Breast epithelium (tissue), 4 donors: ENCODE measurements around the gene SCAF8. TPM values are rescaled to one million over a fixed set of nuclear protein-coding genes. Genes with fewer than 3 reads are reported as not detected.

Source experiments
- DNase-seq, 2 donors: peaks; one replicate each; pipeline ENCODE4 v3.0.0-alpha.2; 2019; ENCODE audit warnings: low spot score in 2 of 2
- H3K27ac ChIP-seq, 2 donors: fragments of 200-600 bp; sonication (generic) in 1 of 2; one replicate each; pipeline ENCODE4 v1.5.1; 2016 to 2019; ENCODE audit warnings: mild to moderate bottlenecking in 1 of 2
- H3K27me3 ChIP-seq, 2 donors: fragments of 200-600 bp; sonication (generic) in 1 of 2; one replicate each; pipeline versions ENCODE4 v1.5.1 to v1.6.0; 2017 to 2019; ENCODE audit warnings: control low read depth in 1 of 2, mild to moderate bottlenecking in 1 of 2
- H3K36me3 ChIP-seq: fragments of 200-600 bp; one replicate; pipeline ENCODE4 v1.5.1; 2019
- H3K4me1 ChIP-seq, 2 donors: fragments of 200-600 bp; sonication (generic); one replicate each; pipeline ENCODE4 v1.5.1; 2016 to 2019; ENCODE audit warnings: control low read depth in 1 of 2
- H3K4me3 ChIP-seq, 3 donors: fragments of 200-600 bp; sonication (generic); 1 replicate in 2 of 3; 2 replicates in 1 of 3; pipeline ENCODE4 v1.5.1; 2016 to 2019; ENCODE audit warnings: mild to moderate bottlenecking in 3 of 3, moderate library complexity in 2 of 3
- H3K9me3 ChIP-seq, 2 donors: fragments of 200-600 bp; sonication (generic) in 1 of 2; one replicate each; pipeline ENCODE4 v1.5.1; 2016 to 2019; ENCODE audit warnings: control low read depth in 1 of 2
- POLR2A ChIP-seq: fragments of 450-650 bp; IDR thresholded peaks from one replicate; pipeline ENCODE4 v1.6.1; 2016; ENCODE audit warnings: antibody characterized with exemption, mild to moderate bottlenecking, moderate library complexity
- POLR2AphosphoS5 ChIP-seq, 3 donors: sonication (generic); formaldehyde crosslinking; IDR thresholded peaks; one replicate each; pipeline ENCODE4 v1.6.1; 2017; ENCODE audit warnings: antibody characterized with exemption in 3 of 3
- intact Hi-C: fragments of 100-400 bp; cut with DNase I; formaldehyde crosslinking; loops from one replicate; pipeline ENCODE4 v1.15.1; 2023; ENCODE audit warnings: low total_unique reads
- total RNA-seq, 3 donors: library from RNA; depleted of rRNA; stranded (reverse); fragments of >200 nt; gene quantifications; one replicate each; pipeline ENCODE4 v1.1.0, GENCODE V29; 2016
- TF ChIP-seq, protein P1 (sequence below), 3 donors: fragments of 450-650 bp; IDR thresholded peaks; one replicate each; pipeline ENCODE4 v1.5.1; 2016 to 2017; ENCODE audit warnings: antibody characterized with exemption in 3 of 3, mild to moderate bottlenecking in 3 of 3, moderate library complexity in 3 of 3

SCAF8 gene
- total RNA-seq, 3 donors from 2014 or later = 38.9 to 58.0 (median 41.0) TPM

GRCh38 chr6:154830771-154831170 is 97.6 kb downstream of the SCAF8 start:
- H3K36me3 ChIP-seq = peaks cover 5% of the 10 kb centered on the region
- H3K27me3 ChIP-seq = no peaks in the 10 kb centered on the region
- no peak overlapping the region for H3K27ac ChIP-seq
- intact Hi-C loops = no loop called here
- no peak for DNase-seq
- no peak overlapping the region for H3K4me3 ChIP-seq
- H3K4me1 ChIP-seq = no peaks in the 10 kb centered on the region
- TF ChIP-seq POLR2AphosphoS5 (IDR thresholded peaks at IDR 0.05) = no peak
- TF ChIP-seq, protein P1, sequence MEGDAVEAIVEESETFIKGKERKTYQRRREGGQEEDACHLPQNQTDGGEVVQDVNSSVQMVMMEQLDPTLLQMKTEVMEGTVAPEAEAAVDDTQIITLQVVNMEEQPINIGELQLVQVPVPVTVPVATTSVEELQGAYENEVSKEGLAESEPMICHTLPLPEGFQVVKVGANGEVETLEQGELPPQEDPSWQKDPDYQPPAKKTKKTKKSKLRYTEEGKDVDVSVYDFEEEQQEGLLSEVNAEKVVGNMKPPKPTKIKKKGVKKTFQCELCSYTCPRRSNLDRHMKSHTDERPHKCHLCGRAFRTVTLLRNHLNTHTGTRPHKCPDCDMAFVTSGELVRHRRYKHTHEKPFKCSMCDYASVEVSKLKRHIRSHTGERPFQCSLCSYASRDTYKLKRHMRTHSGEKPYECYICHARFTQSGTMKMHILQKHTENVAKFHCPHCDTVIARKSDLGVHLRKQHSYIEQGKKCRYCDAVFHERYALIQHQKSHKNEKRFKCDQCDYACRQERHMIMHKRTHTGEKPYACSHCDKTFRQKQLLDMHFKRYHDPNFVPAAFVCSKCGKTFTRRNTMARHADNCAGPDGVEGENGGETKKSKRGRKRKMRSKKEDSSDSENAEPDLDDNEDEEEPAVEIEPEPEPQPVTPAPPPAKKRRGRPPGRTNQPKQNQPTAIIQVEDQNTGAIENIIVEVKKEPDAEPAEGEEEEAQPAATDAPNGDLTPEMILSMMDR (IDR thresholded peaks at IDR 0.05) = no peak
- TF ChIP-seq POLR2A = no peak
- H3K9me3 ChIP-seq = no peaks in the 10 kb centered on the region

DNA sequence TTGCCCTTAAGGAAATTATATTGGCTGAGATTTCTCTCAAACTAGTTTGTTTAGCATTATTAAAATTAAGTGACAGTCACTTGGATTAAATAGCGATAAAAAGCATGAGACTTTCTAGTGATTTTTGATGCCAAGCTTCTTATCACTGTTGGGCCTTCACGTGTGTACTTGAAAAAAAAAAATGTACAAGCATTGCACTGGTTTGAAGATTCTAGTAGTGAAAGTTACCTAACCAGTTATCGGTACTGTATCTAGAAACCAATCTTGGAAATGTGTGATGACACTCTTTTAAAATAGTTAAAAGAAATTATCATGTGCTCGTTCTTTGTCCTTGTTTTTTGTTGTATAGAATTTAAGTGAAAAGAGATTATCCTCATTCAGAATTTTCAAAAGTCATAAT is 102.1 kb downstream of the SCAF8 start:
- TF ChIP-seq, protein P1 (IDR thresholded peaks at IDR 0.05) = no peak
- DNase-seq = no peak
- intact Hi-C loops = no loop called here

DNA sequence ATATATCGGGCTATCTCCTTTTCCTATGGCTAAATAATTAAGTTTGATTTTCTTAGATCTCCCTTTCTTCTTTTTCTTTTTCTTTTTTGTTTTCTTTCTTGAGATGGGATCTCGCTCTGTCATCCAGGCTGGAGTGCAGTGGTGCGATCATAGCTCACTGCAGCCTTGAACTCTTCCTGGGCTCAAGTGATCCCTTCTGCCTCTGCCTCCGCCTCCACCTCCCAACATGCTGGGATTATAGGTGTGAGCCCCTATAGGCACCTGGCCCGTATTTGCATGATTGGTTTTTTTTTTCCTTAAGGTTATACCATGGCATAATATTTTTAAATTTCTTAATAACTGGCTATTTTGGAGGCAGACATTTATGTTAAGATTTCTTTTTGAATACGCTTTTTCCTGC is 106.3 kb downstream of the SCAF8 start:
- Histone ChIP-seq H3K36me3 (no peaks in the 10 kb centered on the region), H3K9me3 (no peaks in the 10 kb centered on the region), H3K27me3 (no peaks in the 10 kb centered on the region), H3K27ac (no peak overlapping the region), H3K4me3 (no peak overlapping the region), H3K4me1 (no peaks in the 10 kb centered on the region)
- intact Hi-C loops = no loop called here
- DNase-seq = no peak
- TF ChIP-seq POLR2AphosphoS5 (IDR thresholded peaks at IDR 0.05) = no peak

More for the DNA sequence above, 102.1 kb downstream of the SCAF8 start:
- H3K27me3 ChIP-seq = no peaks in the 10 kb centered on the region
- no peak overlapping the region for H3K27ac ChIP-seq
- H3K9me3 ChIP-seq = no peaks in the 10 kb centered on the region
- H3K4me1 ChIP-seq = no peaks in the 10 kb centered on the region
- no peak overlapping the region for H3K4me3 ChIP-seq
- H3K36me3 ChIP-seq = no peaks in the 10 kb centered on the region

GRCh38 chr6:154840363-154840762 is 107.1 kb downstream of the SCAF8 start:
- H3K4me3 ChIP-seq = no peak overlapping the region
- no peaks in the 10 kb centered on the region for H3K36me3 ChIP-seq
- H3K9me3 ChIP-seq = no peaks in the 10 kb centered on the region
- intact Hi-C loops = no loop called here
- H3K4me1 ChIP-seq = no peaks in the 10 kb centered on the region
- no peak for TF ChIP-seq POLR2AphosphoS5 (IDR thresholded peaks at IDR 0.05)
- TF ChIP-seq, protein P1 (IDR thresholded peaks at IDR 0.05) = no peak
- TF ChIP-seq POLR2A = no peak
- no peak overlapping the region for H3K27ac ChIP-seq
- no peak for DNase-seq
- no peaks in the 10 kb centered on the region for H3K27me3 ChIP-seq

DNA sequence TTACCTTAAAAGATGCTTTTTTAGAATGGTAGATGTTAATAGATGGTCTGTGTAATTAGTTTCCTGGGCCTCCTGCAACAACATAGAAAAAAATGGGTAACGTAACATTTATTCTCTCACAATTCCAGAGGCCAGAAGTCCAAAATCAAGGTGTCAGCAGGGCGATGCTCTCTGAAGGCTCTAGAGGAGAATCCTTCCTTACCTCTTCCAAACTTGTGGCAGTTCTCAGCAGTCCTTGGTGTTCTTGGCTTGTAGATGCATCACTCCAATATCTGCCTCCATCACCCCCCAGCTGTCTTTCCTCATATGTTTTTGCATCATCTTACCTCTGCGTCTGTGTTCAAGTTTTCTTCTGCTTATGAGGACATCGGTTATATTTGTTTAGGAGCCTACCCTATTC is 107.9 kb downstream of the SCAF8 start:
- Histone ChIP-seq H3K4me1 (no peaks in the 10 kb centered on the region), H3K9me3 (no peaks in the 10 kb centered on the region), H3K27me3 (no peaks in the 10 kb centered on the region), H3K36me3 (no peaks in the 10 kb centered on the region), H3K27ac (no peak overlapping the region), H3K4me3 (no peak overlapping the region)
- intact Hi-C loops = no loop called here
- no peak for DNase-seq
- no peak for TF ChIP-seq POLR2A
- TF ChIP-seq, protein P1 (IDR thresholded peaks at IDR 0.05) = no peak
- TF ChIP-seq POLR2AphosphoS5 (IDR thresholded peaks at IDR 0.05) = no peak

- TF ChIP-seq, protein P1 (IDR thresholded peaks at IDR 0.05) = no peak
- TF ChIP-seq POLR2AphosphoS5 (IDR thresholded peaks at IDR 0.05) (no peak), POLR2A (no peak)
- no peaks in the 10 kb centered on the region for H3K36me3 ChIP-seq
- intact Hi-C loops = no loop called here
- H3K4me1 ChIP-seq = no peaks in the 10 kb centered on the region
- H3K4me3 ChIP-seq = no peak overlapping the region
- H3K27me3 ChIP-seq = no peaks in the 10 kb centered on the region
- no peaks in the 10 kb centered on the region for H3K9me3 ChIP-seq
- DNase-seq = no peak
- H3K27ac ChIP-seq = no peak overlapping the region
Measured at GRCh38 chr6:154842833-154843232, 109.6 kb downstream of the SCAF8 start.
